H1 (cell line): Measurements from ENCODE around the gene ARHGEF16. TPM values are rescaled to one million over a fixed set of nuclear protein-coding genes. Genes with fewer than 3 reads are reported as not detected.

Experiments
- CBX8 ChIP-seq: fragments of 300-800, 300-1000 bp; sonication (generic); IDR thresholded peaks from 2 replicates; pipeline ENCODE4 v1.7.1; 2016; ENCODE audit warnings: low read depth, low read length, borderline replicate concordance
- HDAC2 ChIP-seq, 2 experiments: fragments of 300-600 bp in 1 of 2; sonication (generic) in 1 of 2; IDR thresholded peaks; 2 replicates each; pipeline ENCODE4 v1.6.1; 2011 to 2012; ENCODE audit warnings: low read depth in 2 of 2, low read length in 2 of 2, mild to moderate bottlenecking in 2 of 2, moderate library complexity in 2 of 2, borderline replicate concordance in 1 of 2, inconsistent platforms in 1 of 2
- MAFK ChIP-seq: IDR thresholded peaks from 2 replicates; pipeline ENCODE4 v1.6.1; 2012; ENCODE audit warnings: low read depth, mild to moderate bottlenecking, improper control_type of control experiment, low read length
- PHF8 ChIP-seq: fragments of 200-600 bp; sonication (generic); conservative IDR thresholded peaks from 2 replicates; pipeline ENCODE4 v1.7.1; 2012; ENCODE audit warnings: low read depth, mild to moderate bottlenecking, inconsistent platforms, low read length, moderate library complexity
- RXRA ChIP-seq: IDR thresholded peaks from 2 replicates; pipeline ENCODE4 v1.6.1; 2011; ENCODE audit warnings: low read depth, mild to moderate bottlenecking, low read length, moderate library complexity; ENCODE audit not compliant: insufficient read depth
- SRF ChIP-seq: IDR thresholded peaks from 2 replicates; pipeline ENCODE4 v1.6.1; 2011; ENCODE audit warnings: mild to moderate bottlenecking, low read depth, low read length, moderate library complexity
- TAF1 ChIP-seq: IDR thresholded peaks from 2 replicates; pipeline ENCODE4 v1.6.1; 2011; ENCODE audit warnings: mild to moderate bottlenecking, low read depth, low read length
- TAF7 ChIP-seq: optimal IDR thresholded peaks from 2 replicates; pipeline ENCODE3; 2011; ENCODE audit warnings: low read depth, mild to moderate bottlenecking, inconsistent platforms, low read length, moderate library complexity, borderline replicate concordance
- polyA plus RNA-seq, 7 experiments: library from polyadenylated mRNA; depleted of rRNA in 3 of 7; stranded (reverse) in 5 of 7; unstranded in 2 of 7; fragments of >200 nt in 5 of 7; fragments of 200-250 nt in 2 of 7; gene quantifications; 1 replicate in 5 of 7; 2 replicates in 1 of 7; 4 replicates in 1 of 7; pipeline versions ENCODE4 v1.2.1 to v1.2.3, GENCODE V29; 2011 to 2013; ENCODE audit warnings: missing spikeins in 2 of 7, mixed read lengths in 2 of 7
- total RNA-seq: library from RNA; stranded (reverse); fragmentation: NEBNext Ultra II Directional; extraction: Animal tissue kit (Norgen Biotek cat#: 25700); gene quantifications from 2 replicates; pipeline ENCODE4 v1.2.1, GENCODE V29; 2021

Gene ARHGEF16
- total and polyA plus RNA-seq, 2 of the 8 experiments (the other 6 are each of a cell fraction or from before 2014, with no cell fraction given): 18.3 to 20.7 TPM

DNA sequence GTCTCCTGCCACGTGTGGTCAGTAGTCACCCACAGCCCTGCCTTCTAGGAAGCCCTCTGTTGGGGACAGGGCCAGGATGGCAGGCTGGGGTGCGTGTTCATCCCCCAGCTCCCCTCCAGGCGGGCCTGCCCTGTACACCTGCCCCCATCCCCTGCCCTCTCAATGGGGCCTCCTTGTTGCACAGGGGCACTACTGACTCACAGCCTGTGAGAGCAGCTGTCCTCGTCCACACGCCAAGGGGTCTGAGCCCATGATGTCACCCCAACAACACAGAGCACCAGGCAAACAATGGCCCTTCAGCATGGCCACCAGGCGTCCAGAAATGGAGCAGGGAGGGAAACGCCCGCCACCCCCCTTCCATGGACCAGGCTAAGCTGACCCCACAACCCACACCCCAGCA is 64.3 kb downstream of the ARHGEF16 start (continued):
- no peak for TF ChIP-seq MAFK
- TF ChIP-seq TAF1: no peak
- no peak for TF ChIP-seq TAF7
- no peak for TF ChIP-seq RXRA
- TF ChIP-seq CBX8: no peak
- no peak for TF ChIP-seq SRF
- no peak for TF ChIP-seq HDAC2 (IDR thresholded peaks at IDR 0.05; ENCODE audit: borderline replicate concordance in 1 of 2, low read depth in 2 of 2, low read length in 2 of 2)
- no peak for TF ChIP-seq PHF8
- TF ChIP-seq, all 59 proteins: peak for 0
